HG02642 (cell line): ENCODE measurements around the gene PRDM15.

Source experiments
- ATAC-seq: cut with Tn5 transposase; IDR thresholded peaks from one replicate; pipeline ENCODE4 v1.9.1; 2021; ENCODE audit warnings: mild to moderate bottlenecking; ENCODE audit not compliant: unreplicated experiment, poor library complexity

PRDM15 gene

DNA sequence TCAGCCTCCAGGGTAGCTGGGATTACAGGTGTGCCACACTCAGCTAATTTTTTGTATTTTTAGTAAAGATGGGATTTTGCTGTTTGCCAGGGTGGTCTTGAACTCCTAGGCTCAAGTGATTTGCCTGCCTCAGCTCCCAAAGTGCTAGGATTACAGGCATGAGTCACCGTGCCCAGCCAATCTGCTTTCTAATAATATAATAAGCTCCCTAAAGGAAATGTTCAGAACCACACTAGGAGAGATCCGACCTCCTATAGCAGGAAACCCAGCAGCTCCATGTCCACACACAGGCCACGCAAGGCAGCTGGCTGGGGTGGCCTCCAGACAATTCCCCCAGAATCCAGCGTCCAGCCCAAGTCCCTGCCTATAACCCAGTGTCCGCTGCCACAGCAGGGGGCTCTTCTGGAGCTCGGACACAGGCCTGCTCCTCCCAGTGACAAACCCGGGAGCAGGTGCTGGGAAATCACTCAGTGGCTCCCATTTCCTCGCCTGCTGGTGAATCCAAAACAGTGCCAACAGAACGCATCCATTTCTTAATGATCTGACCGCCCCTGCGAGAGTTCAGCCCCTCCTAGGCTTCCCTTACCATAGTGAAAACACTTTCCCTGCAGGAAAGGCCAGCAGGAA is 119.8 kb downstream of the PRDM15 start:
- no peak for ATAC-seq

DNA sequence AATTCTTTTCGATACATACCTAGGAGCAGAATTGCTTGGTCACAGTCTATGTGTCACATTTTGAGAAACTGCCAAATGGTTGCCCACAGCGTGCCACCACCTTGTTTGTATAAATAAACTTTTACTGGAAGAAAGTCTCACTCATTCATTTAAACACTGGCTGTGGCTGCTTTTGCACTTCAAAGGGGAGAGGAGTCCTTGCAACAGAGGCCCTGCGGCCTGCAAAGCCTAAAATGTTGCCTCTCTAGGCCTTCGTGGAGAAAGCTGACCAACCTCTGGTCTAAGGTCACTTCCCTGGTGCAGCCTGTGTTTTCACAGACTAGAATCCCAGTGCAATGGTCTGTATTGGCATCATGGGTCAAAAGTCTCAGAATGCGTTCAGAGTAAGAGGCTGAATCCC is 120.6 kb downstream of the PRDM15 start:
- no peak for ATAC-seq

DNA sequence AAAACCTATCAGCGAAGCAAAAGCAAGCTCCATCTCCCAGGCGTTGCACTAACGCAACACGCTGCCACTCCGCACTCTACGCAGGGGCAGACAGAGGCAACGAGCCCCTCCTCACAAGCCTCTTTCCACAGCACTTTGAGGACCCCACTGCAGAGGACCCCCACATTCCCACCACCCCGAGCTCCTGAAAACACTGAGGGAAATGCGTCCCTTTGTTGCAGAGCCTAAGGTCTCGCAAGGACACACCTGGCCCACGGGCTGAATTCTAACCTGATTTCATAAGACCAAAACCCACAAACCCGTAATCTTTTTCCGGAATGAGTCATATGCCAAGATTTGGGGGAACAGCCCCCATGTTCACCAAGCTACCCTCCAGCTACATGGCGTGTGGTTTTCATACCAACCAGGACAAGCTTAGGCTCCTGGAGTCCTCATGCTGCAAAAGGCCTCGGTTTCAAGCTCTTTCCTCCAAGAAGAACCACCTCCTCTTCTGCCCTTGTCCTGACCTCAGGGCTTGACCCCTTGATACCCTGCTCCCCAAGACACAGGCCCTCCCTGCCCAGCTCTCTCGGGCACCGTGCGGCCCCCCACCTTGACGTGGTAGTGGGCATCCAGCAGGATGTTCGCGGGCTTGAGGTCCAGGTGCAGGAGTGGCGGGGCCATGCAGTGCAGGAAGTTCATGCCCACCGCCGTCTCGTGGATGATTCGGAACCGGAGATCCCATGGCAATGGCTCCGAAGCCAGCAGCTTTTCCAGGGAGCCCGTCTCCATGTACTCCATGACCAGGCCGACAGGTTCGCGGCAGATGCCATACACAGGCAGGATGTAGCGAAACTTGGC is 123.0 kb downstream of the PRDM15 start:
- no peak for ATAC-seq

DNA sequence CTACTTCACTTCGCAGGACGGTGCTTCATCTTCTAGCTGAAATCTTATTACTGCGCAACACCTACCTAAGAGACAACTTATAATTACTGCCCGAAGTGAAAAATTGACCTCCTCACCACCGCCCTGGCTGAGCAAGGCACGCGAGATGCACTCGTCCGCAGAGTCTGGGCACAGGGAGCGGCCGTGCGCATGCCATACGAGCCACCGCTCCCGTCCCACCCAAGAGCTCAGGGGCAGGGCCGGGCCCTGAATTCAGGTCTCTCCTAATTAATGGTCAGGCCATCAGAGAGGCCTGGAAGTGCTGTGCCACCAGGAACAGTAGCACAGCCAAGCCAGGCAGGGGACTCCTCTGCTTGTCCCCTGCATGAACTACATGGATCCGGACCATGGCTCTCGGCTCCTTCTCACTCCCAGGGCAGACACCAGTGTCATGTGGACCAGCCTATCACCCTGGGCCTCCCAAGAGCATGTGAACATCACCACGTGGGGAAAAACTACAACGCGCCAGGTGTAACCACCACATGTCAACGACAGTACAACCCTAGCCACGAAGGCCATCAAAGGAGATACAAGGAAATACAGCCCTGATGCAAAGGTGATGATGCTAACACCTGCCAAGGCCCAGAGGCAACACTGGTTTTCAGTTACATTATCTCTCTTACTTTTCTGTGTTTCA is 123.7 kb downstream of the PRDM15 start:
- no peak for ATAC-seq

DNA sequence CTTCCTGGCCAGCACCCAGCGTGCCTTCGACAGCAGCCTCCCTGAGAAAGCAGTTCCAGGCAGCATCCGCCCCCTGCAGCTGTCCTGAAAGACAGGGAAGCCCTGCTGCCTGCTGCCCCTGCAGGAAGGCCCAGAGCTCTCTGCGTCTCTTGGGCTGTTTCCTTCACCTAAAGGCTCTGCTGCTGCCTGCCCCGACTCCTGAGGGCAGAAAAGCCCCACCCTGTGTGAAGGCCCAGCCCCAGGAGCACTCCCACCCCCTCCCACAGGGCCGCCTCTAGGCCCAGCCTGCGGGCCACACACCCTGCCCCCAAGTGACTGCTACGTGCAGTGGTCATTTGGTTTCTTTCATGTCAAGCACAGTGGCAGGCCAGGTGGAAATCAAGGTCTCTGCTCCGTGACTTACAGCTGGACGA is 124.7 kb downstream of the PRDM15 start:
- ATAC-seq, result no peak

GRCh38 chr21:41753006-41753898 is 125.9 kb downstream of the PRDM15 start:
- no peak for ATAC-seq

DNA sequence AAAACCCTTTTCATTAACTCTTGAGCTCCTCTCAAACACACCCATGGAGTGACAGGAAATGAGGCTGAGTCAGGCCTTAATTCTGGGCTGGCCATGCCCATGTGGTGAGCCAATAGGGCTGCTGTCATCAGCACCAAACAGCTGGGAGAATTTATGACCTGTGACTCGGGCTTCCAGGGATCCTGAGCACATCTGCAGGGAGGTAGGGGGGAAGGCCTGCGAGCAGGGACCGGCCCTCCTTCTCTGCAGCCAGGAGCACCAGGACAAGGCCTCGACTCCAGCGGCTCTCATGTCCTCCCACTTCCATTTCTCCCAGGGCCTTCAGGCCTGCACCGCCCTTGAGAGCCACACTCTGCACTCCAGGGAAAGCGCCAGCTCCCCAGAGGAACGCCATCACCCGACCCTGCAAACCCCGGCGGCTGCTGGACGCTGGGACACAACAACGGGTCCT is 126.9 kb downstream of the PRDM15 start:
- no peak for ATAC-seq

GRCh38 chr21:41751611-41752011 is 127.5 kb downstream of the PRDM15 start:
- no peak for ATAC-seq

DNA sequence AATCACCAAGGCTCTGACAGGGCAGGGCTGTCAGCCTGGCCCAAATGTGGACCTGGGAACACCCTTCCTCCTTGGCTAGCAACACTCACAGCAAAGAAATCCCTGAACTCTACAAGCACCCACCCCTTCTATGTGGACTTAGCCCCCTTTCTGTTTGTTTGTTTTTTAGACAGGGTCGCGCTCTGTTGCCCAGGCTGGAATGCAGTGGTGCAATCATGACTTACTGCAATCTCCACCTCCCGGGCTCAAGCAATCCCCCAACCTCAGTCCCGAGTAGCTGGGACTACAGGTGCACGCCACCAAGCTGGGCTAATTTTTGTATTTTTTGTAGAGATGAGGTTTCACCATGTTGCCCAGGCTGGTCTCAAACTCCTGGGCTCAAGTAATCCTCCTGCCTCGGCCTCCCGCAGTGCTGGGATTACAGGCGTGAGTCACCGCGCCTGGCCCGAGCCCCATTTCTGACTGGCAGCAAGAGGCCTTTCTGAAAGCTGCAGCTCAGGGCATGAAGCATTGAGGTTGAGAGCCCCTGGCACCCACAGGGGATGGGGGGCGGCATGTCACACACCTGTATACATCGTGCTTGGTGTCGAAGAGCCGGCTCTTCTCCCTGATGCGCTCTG is 128.5 kb downstream of the PRDM15 start:
- ATAC-seq, result no peak

GRCh38 chr21:41750051-41750450 is 129.1 kb downstream of the PRDM15 start:
- ATAC-seq, result no peak

- ATAC-seq, result no peak
Observed at GRCh38 chr21:41749286-41749685, 129.9 kb downstream of the PRDM15 start.
